NCI-H510A treated with DMSO at 0.1 percent for 48 hours (cell line): ENCODE results near the gene ATG5.

Source experiments
- DNase-seq: peaks from one replicate; lab custom pipeline; 2025; lab: John Stamatoyannopoulos, UW

The ATG5 gene

DNA sequence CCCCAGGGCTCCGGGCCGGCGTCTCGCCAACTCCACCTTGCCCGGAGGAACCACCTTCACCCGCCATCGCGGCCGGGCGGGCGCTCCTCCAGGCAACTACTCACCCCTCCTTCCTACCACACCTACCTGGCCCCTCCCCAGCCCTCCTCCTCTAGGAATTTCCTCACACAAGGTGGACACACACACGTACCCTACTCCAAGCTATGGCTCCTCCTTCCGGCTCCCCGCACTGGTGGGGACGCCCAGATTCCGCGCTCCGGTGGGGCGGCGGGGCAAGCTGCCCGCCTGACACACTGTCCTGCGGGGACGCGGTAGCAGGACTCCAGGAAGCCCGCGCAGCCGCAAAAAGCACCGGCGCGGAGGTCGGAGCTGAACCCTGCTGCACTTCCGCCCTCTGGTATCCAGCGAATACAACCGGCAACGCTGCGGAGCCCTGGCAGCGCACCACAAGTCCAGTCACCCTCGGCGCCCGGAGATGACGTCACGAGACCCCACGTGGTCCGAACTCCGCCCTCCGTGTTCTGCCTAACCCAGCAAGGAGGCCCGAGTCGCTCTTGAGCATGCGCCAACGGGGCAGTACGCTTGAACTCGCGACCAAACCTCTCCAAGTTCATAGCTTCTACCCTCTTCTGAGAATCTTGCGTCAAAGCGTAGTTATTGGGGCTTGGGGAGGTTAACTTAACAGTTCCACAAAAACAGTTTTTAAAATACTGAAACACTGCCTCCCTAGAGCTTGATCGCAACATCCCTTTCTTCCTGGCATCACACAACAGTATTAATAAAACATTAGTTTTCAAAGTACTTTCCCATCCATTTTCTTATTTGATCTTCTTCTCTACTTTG is at the start of gene ATG5:
ATG5 (minus strand) TSS at position 425 of the 843 bp plus-strand sequence. CDS start 9,552 bp downstream, outside the sequence.
- peak; percentile 83 for DNase-seq

DNA sequence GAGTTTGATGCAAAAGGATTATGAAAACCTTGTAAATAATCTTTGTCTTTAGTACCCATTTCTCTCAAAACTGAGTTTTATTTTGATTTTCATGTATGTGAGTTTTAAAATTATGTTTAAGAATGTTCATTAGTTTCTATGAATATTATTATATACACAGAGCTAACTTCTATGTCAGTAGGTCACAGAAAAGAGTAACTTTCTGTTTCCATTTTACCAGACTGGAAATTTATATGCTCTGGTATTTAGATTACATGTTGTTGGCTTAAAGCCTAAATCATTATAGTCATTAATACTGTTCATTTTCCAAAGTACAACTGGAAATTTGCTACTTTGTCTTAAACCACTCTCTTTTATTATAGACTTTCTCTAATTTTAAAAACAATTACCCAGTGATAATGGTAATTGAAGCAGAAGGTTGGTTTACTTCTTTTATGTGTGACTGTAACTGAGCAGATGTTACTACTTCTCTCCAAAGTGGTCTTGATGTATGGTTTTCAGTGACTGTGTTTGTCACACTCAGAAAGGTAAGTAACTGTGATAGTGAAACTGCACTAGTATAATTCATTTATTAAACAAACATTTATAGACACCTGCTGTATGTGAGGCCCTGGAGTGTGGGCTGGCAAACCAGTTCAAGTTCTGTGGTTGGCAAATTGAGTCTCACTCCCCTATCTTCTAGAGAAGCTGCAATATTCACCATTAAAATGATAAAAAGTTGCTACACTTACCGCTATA is 48.1 kb upstream of the ATG5 start:
- no peak for DNase-seq

DNA sequence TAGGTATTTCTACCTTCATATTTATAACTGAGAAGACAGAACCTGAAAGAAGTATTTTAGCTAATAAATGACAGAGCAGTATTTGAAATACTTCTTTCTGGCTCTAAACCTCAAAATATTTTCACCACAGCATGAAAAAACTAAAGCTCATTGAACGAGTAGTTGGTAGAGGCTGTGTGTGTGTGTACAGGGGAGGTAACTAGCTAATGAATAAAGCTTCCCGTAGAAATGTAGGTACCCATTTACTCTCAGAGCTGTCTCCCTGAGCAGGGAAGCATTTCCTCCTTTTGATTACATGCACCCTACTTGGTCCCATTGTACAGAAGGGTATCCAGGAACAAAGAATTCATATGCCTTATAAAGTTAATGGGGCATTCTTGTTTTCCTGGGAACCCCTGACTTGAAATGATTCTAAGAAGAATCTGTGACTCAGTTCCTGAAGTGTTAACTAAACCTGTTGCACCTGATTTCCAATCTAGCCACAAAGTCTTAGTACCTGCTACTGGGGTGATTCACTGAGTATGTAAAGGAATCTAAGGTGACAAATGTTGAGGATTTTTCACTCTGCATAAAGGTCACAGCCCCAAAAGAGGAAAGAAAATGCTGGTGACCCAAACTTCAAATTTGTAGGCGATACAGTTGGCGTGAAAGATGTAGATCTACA is 47.4 kb upstream of the ATG5 start:
- no peak for DNase-seq

DNA sequence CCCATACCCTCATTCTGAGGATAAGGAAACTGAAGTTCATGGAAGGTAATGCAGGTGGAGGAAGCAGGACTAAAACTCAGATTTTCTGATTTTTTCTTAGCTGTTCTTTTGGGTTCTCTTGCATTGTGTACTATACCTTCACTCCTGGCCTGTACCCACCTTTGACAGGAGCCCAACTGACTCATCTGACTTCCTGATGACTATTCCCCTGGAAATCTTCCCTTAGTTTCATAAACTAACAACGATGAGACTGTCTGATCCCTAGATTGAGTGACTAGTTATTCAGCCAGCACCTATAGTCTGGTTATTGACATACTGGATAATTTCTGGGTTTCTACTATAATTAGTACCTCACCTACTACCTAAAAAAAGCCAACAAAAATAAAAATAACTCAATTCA is 45.1 kb upstream of the ATG5 start:
- no peak for DNase-seq

DNA sequence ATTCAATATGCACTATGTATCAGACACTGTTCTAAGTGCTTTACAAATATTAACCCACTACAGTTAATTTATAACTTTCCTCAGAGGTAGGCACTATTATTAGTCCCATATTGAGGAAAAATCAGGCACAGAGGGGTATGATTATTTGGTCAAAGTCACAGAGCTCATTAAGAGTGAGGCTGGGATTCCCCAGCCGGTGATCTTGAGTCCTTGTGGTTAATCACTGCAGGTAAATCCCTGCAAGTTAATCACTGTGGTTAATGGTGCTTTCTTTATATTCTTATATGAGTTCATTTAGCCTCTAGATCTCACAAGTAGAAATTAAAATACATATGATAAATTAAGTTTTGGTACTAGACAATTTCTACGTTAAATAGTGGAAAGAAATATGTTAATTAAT is 44.2 kb upstream of the ATG5 start:
- DNase-seq: no peak

DNA sequence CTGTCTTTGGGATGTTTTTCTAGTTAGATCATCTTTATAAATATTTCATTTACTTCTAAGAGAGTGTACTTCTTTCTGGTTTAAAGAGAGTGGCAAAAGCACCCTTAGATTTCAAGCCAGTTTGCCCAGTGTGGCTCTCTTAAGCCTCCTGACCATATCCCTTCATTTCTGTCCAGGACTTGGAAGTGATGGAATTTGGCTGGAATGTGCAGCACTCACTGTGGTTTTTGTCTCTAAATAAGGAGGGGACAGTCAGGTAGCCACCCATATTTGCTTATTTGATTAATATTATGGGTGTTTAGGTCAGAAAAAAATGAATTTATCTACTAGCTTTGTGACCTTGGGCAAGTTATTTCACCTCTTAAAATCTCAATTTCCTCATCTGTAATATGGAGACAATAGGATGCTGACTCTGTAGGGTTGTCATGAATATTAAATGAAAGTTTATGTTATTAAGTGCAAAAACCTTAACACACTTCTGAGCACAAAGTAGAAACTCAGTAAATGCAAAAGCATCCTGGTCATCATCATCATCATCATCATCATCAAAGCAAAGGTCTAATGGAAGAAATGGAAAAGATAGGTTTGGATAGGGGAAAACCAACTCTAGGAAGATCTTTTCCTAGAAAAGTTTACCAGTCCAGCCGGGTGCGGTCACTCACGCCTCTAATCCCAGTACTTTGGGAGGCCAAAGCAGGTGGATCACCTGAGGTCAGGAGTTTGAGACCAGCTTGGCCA is 38.0 kb upstream of the ATG5 start:
- no peak for DNase-seq

DNA sequence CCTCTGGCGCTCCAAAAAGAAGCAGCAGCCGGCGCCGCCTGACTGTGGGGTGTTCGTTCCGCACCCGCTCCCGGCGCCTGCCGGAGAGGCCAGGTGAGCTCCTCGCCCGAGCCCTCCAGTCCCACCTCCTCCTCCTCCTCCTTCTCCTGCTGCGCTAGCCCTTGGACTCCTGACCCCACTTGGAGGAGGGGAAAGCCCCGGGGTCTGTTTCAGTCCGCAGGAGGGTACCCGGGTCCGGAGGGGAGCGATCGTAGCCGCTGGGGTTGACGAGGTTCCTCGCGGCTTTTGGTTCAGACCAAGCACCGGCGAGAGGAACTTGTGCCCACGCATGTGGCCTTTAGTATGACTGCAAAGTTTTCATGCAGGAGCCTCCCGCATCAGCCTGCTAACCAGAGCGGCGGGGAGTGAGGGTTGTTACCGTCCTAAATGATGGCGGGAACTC is 35.5 kb upstream of the ATG5 start:
- peak; percentile 21 for DNase-seq

DNA sequence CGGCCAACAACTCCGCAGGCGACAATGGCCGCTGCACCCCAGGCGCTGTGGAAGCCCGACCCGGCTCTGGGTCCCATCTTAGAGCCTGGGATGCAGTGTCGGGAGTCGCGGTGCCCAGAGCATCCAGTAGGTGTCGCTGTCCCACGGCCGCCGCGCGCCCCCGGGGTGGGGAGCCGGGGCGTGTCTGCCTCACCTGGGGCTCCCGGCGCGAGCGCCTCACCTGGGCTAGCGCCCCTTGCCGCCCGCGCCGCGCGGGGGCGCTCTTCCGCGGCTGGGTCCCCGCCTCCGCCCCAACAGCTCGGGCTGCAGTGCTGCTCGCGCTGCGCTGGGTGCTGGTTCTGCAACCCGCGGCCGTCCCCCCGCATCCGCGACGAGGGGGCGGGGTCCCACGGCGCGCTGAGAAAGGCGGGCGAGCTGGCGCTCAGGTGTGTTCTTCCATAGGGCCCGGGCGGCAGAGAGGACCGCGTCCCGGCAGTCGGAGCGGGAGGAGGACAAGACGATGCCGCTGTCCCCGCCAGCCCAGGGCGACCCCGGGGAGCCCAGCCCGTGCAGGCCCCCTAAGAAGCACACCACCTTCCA is 34.9 kb upstream of the ATG5 start, which contains the start of gene CRYBG1:
CRYBG1 (plus strand) TSS at position 308 of the 579 bp plus-strand sequence; CDS start at position 500, 192 bp downstream.
- DNase-seq: peak; percentile 73

DNA sequence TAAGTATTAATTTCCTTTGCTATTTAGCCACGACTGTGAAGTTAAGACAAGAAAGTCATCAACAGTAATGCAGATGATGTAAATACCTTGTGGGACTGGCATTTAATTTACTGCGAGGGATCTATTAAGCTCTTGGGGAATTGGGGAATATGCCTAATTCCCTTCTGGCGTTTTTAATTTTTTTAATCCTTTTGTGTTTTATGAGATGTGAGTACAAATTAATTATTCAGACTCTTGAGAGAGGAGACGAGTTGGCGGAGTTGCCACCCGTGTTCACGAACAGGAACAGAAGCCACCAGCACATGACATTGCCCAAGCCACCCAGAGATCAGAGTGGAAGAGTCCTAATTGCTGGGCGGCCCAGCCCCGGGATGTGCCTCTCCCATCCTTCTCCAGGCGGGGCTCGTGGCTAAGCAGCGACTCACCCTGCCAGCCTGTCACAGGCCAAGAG is 34.4 kb upstream of the ATG5 start:
- DNase-seq: no peak

DNA sequence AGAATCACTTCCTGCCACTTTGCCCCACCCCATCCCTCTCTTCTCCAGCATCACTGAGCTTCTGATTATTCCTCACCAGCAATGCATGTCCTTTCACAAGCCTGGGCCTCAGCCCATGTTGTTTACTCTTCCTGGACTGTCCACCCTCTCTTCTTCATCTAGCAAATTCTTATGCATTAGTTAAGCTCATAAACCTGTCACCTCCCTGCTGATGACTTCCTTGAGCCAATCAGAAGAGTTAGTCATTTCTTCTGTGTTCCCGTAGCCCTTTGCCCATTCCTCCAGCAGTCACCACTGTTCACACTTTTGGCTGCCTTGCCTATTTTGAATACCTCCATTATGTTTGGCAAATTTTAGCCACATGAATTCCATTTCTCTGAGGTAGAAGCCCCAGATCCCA is 30.8 kb upstream of the ATG5 start:
- no peak for DNase-seq

DNA sequence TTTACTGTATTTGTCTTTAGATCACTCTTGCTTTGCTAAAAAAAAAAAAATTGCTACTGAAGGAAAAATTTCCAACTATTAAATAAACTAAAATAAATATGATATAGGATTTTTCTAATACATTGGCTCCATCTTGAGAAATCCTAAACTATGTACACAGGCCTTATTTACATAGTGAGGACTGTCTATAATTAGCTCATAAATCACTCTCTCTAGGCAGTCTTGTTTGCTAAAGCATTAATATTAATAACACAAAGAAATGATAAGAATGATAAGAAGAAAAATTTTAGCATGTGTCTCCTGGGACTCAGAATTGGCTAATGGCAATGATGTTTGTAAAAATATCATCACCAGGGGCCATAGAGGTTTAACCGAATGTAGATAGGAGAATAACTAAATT is 21.7 kb upstream of the ATG5 start:
- peak; percentile 19 for DNase-seq

DNA sequence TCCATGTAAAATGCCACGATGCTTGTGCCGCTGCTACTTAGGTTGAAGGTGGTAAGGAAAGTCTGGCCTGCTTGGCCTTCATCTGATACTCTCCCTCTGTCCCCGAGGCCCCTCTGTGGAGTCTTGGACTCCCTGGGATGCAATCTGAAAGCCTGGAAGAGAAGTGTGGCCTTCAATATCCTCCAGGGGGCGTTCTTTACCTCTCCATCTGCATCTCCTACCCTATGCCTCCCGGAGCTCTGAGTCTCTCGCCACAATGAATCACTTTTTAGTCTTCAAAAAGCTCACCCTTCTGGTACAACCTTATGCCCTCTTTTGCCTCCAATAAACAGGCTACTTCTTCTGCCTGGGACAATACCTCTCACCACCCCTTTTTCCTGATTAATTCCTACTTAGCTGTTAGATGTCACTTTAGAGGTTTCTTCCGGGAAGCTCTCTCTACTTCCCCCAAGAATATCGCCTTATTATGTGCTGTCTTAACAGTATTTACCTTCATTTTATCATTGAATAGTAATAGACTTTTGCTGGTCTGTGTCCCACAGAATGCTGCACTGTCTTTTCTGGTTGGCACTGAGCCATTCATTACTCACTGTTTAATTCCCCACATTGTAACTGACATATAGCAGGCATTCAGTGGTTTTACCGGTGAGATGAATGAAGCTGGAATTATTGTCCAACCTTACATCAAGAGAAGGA is 13.9 kb upstream of the ATG5 start:
- peak; percentile 81 for DNase-seq

DNA sequence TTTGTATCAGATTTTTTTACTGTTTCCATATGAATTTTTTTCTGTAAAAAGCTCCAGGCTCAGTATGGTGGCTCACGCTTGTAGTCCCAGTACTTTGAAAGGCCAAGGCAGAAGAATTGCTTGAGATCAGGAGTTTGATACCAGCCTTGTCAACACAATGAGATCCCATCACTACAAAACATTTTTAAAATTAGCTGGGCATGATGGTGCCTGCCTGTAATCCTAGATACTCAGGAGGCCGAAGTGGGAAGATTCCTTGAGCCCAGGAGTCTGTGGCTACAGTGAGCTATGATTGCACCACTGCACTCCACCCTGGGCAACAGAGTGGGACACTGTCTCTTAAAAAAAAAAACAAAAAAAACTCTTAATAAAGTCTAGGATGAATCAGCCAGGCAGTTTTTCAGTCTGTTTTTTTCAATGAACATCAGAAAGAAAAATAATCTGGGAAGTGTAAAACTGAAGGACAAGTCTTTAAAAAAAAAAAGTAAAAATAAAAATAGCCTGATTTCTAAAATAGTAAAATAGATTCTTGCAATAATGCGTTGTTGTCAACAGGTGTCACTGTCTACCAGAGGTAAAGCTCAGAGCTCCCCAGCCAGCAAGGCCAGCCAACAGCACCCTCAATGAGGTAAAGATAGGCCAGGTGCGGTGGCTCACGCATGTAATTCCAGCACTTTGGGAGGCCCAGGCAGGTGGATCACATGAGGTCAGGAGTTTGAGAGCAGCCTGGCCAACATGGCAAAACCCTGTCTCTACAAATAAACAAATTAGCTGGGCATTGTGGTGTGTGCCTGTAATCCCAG is 9.3 kb upstream of the ATG5 start:
- DNase-seq: peak; percentile 54

DNA sequence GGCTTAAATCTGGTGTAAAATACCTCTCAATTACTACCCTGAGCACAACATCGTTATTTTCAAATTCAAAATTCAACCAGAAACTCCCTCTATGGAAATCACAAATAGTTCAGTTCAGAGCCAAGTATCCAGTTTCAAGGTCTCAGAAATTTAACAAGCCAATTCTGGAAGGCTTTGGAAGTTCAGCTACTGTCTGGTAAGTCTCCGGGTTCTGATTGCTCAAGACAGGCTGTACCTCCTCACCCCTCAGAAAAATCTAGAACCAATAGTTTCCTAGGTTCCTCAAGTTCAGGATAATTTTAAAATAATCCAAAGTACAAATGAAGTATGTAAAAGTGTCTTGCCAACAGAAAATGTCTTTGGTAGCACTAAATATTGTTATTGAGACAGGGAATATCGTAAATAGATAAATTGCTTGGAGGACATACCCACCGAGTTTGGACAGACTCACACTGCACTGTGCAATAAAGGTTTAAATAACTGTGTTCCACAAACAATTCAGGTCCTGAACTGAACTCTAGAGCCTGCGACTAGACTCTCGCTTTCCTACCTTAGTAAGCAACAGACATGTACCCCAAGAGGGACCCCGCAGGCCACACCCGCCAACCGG is 729 bp downstream of the ATG5 start:
- no peak for DNase-seq

DNA sequence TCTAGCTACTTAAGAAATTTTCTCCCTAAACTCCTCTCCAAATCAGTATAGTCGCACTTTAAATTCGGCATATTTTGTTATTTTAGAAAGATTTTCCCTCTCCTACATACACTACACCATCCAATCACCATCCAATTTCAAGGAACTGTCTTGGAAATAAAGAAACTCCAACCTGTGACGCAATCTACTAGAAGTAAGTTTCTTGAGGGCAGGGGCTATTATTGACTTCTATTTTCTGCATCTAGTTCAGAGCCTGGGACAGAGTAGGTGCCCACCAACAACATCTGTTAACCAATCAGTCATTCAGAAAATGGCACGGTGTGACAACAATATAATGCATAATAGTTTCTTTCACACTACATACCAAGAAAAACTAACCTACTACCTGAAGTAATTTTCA is 3.6 kb downstream of the ATG5 start:
- no peak for DNase-seq

DNA sequence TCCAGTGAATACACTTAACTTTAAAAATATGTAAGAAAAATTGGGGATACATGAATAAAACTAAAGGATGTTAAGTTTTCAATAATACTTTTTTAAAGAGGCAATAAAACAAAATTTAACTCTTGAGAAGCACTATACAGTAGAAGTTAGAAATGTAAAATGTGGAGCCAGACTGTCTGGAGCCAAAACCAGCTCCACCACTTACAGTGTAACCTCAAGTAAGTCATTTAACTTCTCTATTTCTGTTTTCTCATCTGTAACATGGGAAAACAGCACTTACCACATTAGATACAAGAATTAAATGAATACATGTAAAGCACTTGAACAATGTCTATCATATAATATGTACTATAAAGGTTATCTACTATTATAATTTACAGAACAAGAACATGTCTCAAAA is 6.7 kb downstream of the ATG5 start:
- no peak for DNase-seq

DNA sequence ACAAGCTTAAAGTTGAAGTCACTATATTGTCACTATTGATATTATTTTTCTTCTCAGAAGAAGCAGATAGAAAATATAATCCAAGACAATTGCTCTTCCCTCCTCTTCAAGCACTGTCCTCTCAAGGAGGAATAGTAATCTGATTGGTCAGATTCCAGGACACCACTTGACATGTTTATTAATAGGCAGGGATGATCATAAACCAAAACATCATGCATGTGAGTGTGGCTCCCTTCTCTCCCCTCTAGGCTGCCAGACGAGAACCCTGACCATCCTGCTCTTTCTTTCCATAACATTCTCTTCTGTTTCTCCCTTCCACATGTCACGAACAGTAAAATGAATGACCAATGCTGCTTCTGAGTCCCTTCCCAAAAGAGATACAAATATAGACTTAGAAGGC is 7.5 kb downstream of the ATG5 start:
- no peak for DNase-seq

DNA sequence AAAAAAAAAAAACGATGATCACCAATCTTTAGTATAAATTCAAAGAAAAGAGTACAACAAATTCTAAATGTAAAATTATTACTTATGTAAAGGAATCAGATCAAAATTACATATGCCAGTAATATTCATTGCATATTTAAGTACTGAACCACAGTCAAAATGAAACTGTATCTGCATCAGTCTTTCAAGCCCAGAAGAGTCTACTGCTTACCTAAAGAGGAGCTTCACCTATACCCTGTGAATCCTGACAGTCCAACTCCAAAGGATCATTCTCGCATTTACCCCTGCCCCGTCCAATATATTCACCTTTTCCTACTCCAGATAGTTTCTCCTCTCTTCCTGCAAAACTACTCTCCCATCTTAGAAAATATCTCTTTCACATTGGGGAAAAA is 9.2 kb downstream of the ATG5 start:
- no peak for DNase-seq

DNA sequence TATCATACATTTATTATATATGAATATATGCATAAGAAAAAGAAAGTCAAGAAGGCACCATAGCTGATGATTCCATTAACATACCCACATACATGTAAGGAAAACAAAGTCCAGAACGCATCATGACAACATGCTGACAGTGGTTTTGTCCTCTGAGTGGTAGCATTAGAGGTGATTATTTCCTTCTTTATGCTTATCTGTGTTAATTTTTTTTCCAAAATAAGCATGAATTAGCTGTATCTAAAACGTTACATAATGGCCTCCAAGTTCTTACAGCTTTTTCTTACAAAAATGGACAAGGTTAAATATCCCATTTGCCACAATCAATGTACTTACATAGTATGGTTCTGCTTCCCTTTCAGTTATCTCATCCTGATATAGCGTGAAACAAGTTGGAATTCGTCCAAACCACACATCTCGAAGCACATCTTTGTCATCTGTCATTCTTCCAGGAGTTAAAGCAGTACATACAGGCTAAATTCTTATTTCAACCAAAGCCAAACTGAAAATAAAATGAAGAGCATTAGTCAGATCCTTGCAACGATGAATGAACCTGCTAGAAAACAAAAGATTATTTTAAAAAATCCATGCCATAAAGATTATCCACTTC is 9.7 kb downstream of the ATG5 start:
- DNase-seq: peak; percentile 25
